HCT116 (cell line): Measurements from ENCODE around the gene PATZ1. TPM values are rescaled to one million over a fixed set of nuclear protein-coding genes. Genes with fewer than 3 reads are reported as not detected.

Source experiments
- ATAC-seq: fragments of 200-7000 bp; cut with Tn5 transposase; 2 replicates; pipeline ENCODE4 v1.9.1; 2020; ENCODE audit warnings: mild to moderate bottlenecking, moderate library complexity
- BruUV-seq: library from RNA; stranded (reverse); fragments of 400-500 nt; replicated peaks from 2 replicates; lab custom pipeline; 2021; lab: Mats Ljungman, UMichigan
- CTCF ChIA-PET: fragments of 300-600 bp; sonication (Branson Sonifier 250); formaldehyde crosslinking; loops from one replicate; lab custom pipeline; 2021; ENCODE audit warnings: antibody characterized with exemption; lab: Charles Lee
- POLR2A ChIA-PET: fragments of 300-600, 350-600 bp; sonication (Branson Sonifier 250); formaldehyde crosslinking; loops from one replicate; lab custom pipeline; 2021; ENCODE audit warnings: antibody characterized with exemption; lab: Charles Lee
- RAD21 ChIA-PET, 2 experiments: fragments of 300-600 bp; sonication (Branson Sonifier 250); formaldehyde crosslinking; loops; one replicate each; lab custom pipeline; 2023; ENCODE audit warnings: low total read pairs in 2 of 2; ENCODE audit not compliant: uncharacterized antibody in 2 of 2, unreplicated experiment in 2 of 2, low non-redundant PET in 1 of 2; lab: Charles Lee
- DNase-seq: peaks from one replicate; pipeline ENCODE4 v3.0.0-alpha.2; 2010; ENCODE audit warnings: low read depth, low spot score
- H2AFZ ChIP-seq: fragments of 200-600 bp; shearing (Covaris generic), sonication (generic); 2 replicates; pipeline ENCODE4 v1.6.1; 2017; ENCODE audit warnings: low read depth, mixed run types, mixed read lengths, antibody characterized with exemption, low read length; ENCODE audit not compliant: poor library complexity, severe bottlenecking
- H3K27ac ChIP-seq: 2 replicates; pipeline ENCODE4 v1.5.1; 2012; ENCODE audit warnings: low read depth, low read length
- H3K27me3 ChIP-seq: fragments of 200-600 bp; sonication (generic); 2 replicates; pipeline ENCODE4 v1.6.1; 2016; ENCODE audit warnings: mixed run types, low read length, mixed read lengths; ENCODE audit not compliant: insufficient read depth
- H3K36me3 ChIP-seq, 2 experiments: fragments of 200-500 bp in 1 of 2; fragments of 200-600 bp in 1 of 2; sonication (Bioruptor generic) in 1 of 2; sonication (generic) in 1 of 2; 2 replicates each; pipeline versions ENCODE4 v1.5.1 to v1.6.1; 2014 to 2016; ENCODE audit warnings: low read length in 2 of 2, inconsistent platforms in 1 of 2, mixed read lengths in 1 of 2, mixed run types in 1 of 2; ENCODE audit not compliant: insufficient read depth in 2 of 2, control insufficient read depth in 1 of 2
- H3K4me1 ChIP-seq, 2 experiments: fragments of 200-600 bp in 1 of 2; sonication (generic) in 1 of 2; 2 replicates each; pipeline versions ENCODE4 v1.5.1 to v1.6.1; 2012 to 2017; ENCODE audit warnings: low read length in 2 of 2, inconsistent platforms in 1 of 2, mild to moderate bottlenecking in 1 of 2, mixed read lengths in 1 of 2, mixed run types in 1 of 2, moderate library complexity in 1 of 2; ENCODE audit not compliant: insufficient read depth in 2 of 2, control insufficient read depth in 1 of 2
- H3K4me2 ChIP-seq: fragments of 200-600 bp; sonication (generic); 2 replicates; pipeline ENCODE4 v1.6.1; 2017; ENCODE audit warnings: mixed run types, low read length, mixed read lengths
- H3K4me3 ChIP-seq, 2 experiments: fragments of 200-600 bp in 1 of 2; sonication (generic) in 1 of 2; replicated peaks in 1 of 2; 2 replicates each; pipeline ENCODE4 v1.5.1; 2011 to 2016; ENCODE audit warnings: low read length in 2 of 2, control low read depth in 1 of 2, low read depth in 1 of 2, mild to moderate bottlenecking in 1 of 2, mixed read lengths in 1 of 2, mixed run types in 1 of 2
- H3K79me2 ChIP-seq: fragments of 200-600 bp; sonication (generic); 2 replicates; pipeline ENCODE4 v1.6.1; 2017; ENCODE audit warnings: mild to moderate bottlenecking, mixed run types, low read length, moderate library complexity, mixed read lengths; ENCODE audit not compliant: insufficient read depth
- H3K9ac ChIP-seq: fragments of 200-600 bp; sonication (generic); 2 replicates; pipeline ENCODE4 v1.6.1; 2016; ENCODE audit warnings: low read length, mixed read lengths
- H3K9me2 ChIP-seq: fragments of 200-600 bp; sonication (generic), shearing (Covaris generic); 2 replicates; pipeline ENCODE4 v1.6.1; 2017; ENCODE audit warnings: mixed run types, mild to moderate bottlenecking, moderate library complexity; ENCODE audit not compliant: insufficient read depth
- H3K9me3 ChIP-seq, 2 experiments: fragments of 200-500 bp in 1 of 2; fragments of 200-600 bp in 1 of 2; sonication (Bioruptor generic) in 1 of 2; sonication (generic) in 1 of 2; 2 replicates each; pipeline ENCODE4 v1.6.1; 2014 to 2017; ENCODE audit warnings: low read length in 2 of 2, mixed read lengths in 2 of 2, inconsistent platforms in 1 of 2, low read depth in 1 of 2, mild to moderate bottlenecking in 1 of 2, mixed run types in 1 of 2, moderate library complexity in 1 of 2; ENCODE audit not compliant: control insufficient read depth in 1 of 2, insufficient read depth in 1 of 2
- H4K20me1 ChIP-seq: fragments of 200-600 bp; sonication (generic), shearing (Covaris generic); 2 replicates; pipeline ENCODE4 v1.6.1; 2017; ENCODE audit warnings: mixed run types, mild to moderate bottlenecking, moderate library complexity; ENCODE audit not compliant: insufficient read depth
- ELF1 ChIP-seq: IDR thresholded peaks from 2 replicates; pipeline ENCODE4 v1.6.1; 2012; ENCODE audit warnings: low read depth, borderline replicate concordance
- EZH2phosphoT487 ChIP-seq: fragments of 200-600 bp; IDR thresholded peaks from 2 replicates; pipeline ENCODE4 v1.6.1; 2018; ENCODE audit warnings: antibody characterized with exemption, borderline replicate concordance
- ZBTB33 ChIP-seq: IDR thresholded peaks from 2 replicates; pipeline ENCODE4 v1.6.1; 2011; ENCODE audit warnings: mild to moderate bottlenecking, low read length, moderate library complexity; ENCODE audit not compliant: insufficient replicate concordance; ENCODE audit errors: extremely low read depth
- ZFX ChIP-seq: fragments of 450-650 bp; IDR thresholded peaks from 2 replicates; pipeline ENCODE4 v1.6.1; 2017
- ZNF274 ChIP-seq: fragments of 200-500 bp; sonication (Bioruptor generic); IDR thresholded peaks from 2 replicates; pipeline ENCODE4 v1.6.1; 2014; ENCODE audit warnings: mild to moderate bottlenecking, low read depth, low read length, inconsistent platforms
- intact Hi-C: fragments of 100-400 bp; cut with micrococcal nuclease; formaldehyde crosslinking; loops from 2 replicates; pipeline ENCODE4 v1.10.0; 2022
- total RNA-seq: library from RNA; stranded (reverse); gene quantifications from one replicate; pipeline ENCODE4 v1.2.1, GENCODE V29; 2021; ENCODE audit not compliant: unreplicated experiment

PATZ1 gene
- total RNA-seq, 1 experiment from 2014 or later, result 30.6 TPM

GRCh38 chr22:31344256-31344577, 1.9 kb downstream of the PATZ1 start:
- TF ChIP-seq ZFX (no peak), ELF1 (no peak), ZNF274 (no peak), EZH2phosphoT487 (no peak), ZBTB33 (no peak)
- H3K4me2 ChIP-seq, result peak overlapping the region; percentile 82
- H2AFZ ChIP-seq, result no peak overlapping the region
- peaks cover 30 to 47% of the 10 kb centered on the region in 2 experiments for H3K4me1 ChIP-seq
- intact Hi-C loops, result loop anchor here (10.0 kb wide), 1 partner anchor 291 kb away; no protein-coding TSS in a partner anchor
- peak overlapping the region; percentile 80 for H3K27ac ChIP-seq
- peak overlapping the region; percentile 47 for H3K9ac ChIP-seq
- ChIA-PET RAD21 (no interaction called here), CTCF (no interaction called here), POLR2A (no interaction called here)
- H3K36me3 ChIP-seq, result peaks cover 2 to 17% of the 10 kb centered on the region in 2 experiments; a peak in 3 of 4 replicates
- ATAC-seq (no peak), DNase-seq (no peak)
- no peaks in the 10 kb centered on the region for H4K20me1 ChIP-seq
- H3K27me3 ChIP-seq, result no peaks in the 10 kb centered on the region
- H3K79me2 ChIP-seq, result peaks cover 52% of the 10 kb centered on the region
- no peaks in the 10 kb centered on the region for H3K9me3 ChIP-seq
- BruUV-seq, result no TSS peak
- peak overlapping the region; percentile 19 to 47 for H3K4me3 ChIP-seq
- H3K9me2 ChIP-seq, result no peaks in the 10 kb centered on the region
